Upper lobe of left lung (tissue), 4 donors: ENCODE data around the gene NCOA1.

Source experiments
- POLR2AphosphoS5 ChIP-seq, 2 donors: sonication (generic); formaldehyde crosslinking; IDR thresholded peaks; one replicate each; pipeline ENCODE4 v1.5.1; 2017; ENCODE audit warnings: antibody characterized with exemption in 2 of 2
- TF ChIP-seq, protein P1 (sequence below), 6 experiments: fragments of 450-650 bp in 4 of 6; fragments of 200-600 bp in 2 of 6; sonication (generic) in 2 of 6; IDR thresholded peaks; one replicate each; pipeline ENCODE4 v1.5.1; 2016 to 2019; ENCODE audit warnings: antibody characterized with exemption in 6 of 6

DNA sequence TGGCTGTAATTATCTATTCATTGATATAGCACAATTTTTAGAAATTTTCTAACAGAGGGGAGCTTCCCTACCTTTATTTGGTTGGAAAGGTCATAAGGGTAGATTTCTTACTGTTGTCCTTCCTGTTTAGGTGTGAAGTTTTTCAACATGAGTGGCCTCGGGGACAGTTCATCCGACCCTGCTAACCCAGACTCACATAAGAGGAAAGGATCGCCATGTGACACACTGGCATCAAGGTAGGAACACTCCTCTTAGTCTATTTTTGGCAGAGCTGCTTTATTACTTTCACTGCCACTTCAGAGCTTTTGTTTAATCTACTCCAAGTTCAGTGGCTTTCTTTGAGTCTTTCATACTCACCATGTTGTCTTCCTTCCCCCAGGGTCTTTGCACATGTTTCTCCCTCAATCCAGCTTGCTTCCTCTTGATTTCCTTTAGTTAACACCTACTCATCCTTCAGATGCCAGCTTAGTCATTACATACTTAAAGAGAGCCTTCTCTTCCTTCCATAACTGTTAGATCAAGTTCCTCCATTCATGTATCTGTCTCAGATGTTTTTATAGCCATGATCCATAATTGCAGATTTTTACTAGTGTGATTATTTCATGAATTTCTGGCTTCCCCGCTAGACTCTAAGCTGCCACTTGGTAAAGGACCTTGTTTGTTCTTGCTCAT, 167.6 kb downstream of the NCOA1 start:
- TF ChIP-seq, protein P1, sequence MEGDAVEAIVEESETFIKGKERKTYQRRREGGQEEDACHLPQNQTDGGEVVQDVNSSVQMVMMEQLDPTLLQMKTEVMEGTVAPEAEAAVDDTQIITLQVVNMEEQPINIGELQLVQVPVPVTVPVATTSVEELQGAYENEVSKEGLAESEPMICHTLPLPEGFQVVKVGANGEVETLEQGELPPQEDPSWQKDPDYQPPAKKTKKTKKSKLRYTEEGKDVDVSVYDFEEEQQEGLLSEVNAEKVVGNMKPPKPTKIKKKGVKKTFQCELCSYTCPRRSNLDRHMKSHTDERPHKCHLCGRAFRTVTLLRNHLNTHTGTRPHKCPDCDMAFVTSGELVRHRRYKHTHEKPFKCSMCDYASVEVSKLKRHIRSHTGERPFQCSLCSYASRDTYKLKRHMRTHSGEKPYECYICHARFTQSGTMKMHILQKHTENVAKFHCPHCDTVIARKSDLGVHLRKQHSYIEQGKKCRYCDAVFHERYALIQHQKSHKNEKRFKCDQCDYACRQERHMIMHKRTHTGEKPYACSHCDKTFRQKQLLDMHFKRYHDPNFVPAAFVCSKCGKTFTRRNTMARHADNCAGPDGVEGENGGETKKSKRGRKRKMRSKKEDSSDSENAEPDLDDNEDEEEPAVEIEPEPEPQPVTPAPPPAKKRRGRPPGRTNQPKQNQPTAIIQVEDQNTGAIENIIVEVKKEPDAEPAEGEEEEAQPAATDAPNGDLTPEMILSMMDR (IDR thresholded peaks at IDR 0.05) = no peak
- TF ChIP-seq POLR2AphosphoS5 (IDR thresholded peaks at IDR 0.05) = no peak
